ENCODE results near the gene MGAT2. TPM values are rescaled to one million over a fixed set of nuclear protein-coding genes. Genes with fewer than 3 reads are reported as not detected.

Gene MGAT2
- total and polyA plus RNA-seq, 9 donors = 15.9 to 45.1 (median 27.7) TPM

DNA sequence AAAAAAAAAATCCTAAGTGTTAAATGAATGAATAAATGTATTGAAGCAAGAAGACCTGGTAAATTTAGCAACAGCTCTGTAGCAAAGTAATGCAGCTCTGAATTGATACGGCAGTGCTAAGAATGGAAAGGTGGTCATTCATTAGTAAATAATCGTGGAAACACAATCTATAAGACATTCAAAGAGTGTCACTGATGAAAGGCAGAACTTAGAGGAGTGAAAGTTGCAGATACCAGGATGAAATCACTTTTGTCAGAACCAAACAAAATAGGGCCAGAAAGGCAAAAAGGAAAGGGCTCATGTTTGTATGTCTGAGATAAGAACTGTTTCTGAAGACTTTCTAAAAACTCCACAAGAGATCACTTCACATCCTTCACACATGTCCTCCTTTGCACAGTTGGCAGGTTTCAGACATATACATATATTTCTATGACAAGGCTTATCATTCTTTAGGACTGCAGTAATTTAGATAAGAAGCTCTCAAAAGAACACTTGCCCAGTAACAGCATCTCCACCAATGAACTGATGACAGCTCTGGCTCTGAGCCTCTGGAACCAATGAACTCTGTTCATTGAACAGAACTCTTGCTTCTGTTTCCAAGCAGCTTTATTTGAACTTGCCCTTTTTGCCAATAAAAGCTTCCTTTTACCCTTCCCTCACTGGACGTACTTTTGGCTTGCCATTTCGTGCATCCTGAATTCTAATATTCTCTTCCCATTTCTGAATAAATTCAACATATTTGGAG lies 26.1 kb upstream of the MGAT2 start:
- no peak for DNase-seq
- intact Hi-C loops (cut with DNase I) = no loop called here
- H3K4me1 ChIP-seq (ENCODE audit: insufficient read depth) = peaks cover 2% of the 10 kb centered on the region
- TF ChIP-seq POLR2A (IDR thresholded peaks at IDR 0.05) (no peak), EP300 (IDR thresholded peaks at IDR 0.05) (no peak)
- TF ChIP-seq, protein P1, sequence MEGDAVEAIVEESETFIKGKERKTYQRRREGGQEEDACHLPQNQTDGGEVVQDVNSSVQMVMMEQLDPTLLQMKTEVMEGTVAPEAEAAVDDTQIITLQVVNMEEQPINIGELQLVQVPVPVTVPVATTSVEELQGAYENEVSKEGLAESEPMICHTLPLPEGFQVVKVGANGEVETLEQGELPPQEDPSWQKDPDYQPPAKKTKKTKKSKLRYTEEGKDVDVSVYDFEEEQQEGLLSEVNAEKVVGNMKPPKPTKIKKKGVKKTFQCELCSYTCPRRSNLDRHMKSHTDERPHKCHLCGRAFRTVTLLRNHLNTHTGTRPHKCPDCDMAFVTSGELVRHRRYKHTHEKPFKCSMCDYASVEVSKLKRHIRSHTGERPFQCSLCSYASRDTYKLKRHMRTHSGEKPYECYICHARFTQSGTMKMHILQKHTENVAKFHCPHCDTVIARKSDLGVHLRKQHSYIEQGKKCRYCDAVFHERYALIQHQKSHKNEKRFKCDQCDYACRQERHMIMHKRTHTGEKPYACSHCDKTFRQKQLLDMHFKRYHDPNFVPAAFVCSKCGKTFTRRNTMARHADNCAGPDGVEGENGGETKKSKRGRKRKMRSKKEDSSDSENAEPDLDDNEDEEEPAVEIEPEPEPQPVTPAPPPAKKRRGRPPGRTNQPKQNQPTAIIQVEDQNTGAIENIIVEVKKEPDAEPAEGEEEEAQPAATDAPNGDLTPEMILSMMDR (IDR thresholded peaks at IDR 0.05) = no peak
- no peak overlapping the region for H3K27ac ChIP-seq
- H3K36me3 ChIP-seq = no peaks in the 10 kb centered on the region
- H3K4me3 ChIP-seq = no peak overlapping the region
- no peaks in the 10 kb centered on the region for H3K27me3 ChIP-seq
- H3K9me3 ChIP-seq = no peaks in the 10 kb centered on the region
- 13 to 21% (median 18%) methylated on average over 4 of the region's 4 CpGs for WGBS, 3 donors

DNA sequence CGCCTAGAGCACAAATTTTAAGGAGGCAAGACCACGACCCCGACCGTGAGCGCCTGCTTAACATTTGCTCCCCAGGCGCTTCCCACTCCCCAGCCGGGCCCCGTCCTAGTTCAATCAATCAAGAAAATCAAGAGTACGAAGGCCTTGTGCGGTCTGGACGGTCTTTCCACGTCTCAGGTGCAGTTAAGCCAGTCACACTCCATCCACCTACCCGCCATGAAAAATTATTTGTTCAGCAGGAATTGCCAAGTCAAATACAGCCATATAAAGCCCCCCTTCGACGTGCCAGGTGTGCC lies 22.5 kb upstream of the MGAT2 start:
- TF ChIP-seq EP300 (IDR thresholded peaks at IDR 0.05) = no peak
- TF ChIP-seq POLR2A (IDR thresholded peaks at IDR 0.05) = no peak
- TF ChIP-seq, protein P1 (IDR thresholded peaks at IDR 0.05) = no peak
- Histone ChIP-seq H3K9me3 (no peaks in the 10 kb centered on the region), H3K36me3 (no peaks in the 10 kb centered on the region), H3K4me3 (peak overlapping the region; percentile 83), H3K27ac (peak overlapping the region; percentile 77 to 94), H3K27me3 (no peaks in the 10 kb centered on the region), H3K4me1 (ENCODE audit: insufficient read depth) (peaks cover 2% of the 10 kb centered on the region)
- 0% methylated on average over 15 of the region's 15 CpGs for WGBS, 3 donors
- intact Hi-C loops (cut with DNase I) = no loop called here
- no peak for DNase-seq

DNA sequence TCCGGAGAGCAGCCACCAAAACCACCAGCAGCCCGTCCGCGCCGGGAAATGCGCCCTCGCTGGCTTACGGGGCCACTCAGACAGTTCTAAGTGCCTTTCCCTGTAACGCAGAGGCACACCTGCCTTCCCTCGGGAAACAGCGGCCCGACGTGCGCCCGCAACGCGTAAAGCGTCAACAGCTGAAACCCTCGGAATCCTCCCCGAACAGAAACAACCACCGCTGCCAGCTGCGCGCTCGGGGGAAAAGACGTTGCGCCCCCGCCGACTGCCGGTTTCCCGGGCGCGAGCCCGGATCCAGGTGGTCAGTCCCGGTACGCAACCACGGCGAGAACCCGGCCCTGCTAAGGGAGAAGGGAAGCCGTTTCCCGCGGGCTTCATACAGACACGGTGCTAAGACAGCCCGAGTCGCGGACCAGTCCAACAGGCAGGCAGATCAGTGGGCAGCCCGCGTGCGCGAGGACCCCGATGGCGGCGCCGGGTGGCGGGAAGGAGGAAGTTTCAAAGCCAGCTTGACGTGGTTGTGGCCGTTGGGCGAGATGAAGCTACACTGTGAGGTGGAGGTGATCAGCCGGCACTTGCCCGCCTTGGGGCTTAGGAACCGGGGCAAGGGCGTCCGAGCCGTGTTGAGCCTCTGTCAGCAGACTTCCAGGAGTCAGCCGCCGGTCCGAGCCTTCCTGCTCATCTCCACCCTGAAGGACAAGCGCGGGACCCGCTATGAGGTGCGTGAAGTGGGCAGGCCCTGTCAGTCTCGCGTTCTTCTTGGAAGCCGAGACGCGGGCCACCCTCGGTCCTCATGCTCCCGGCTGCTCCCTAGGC lies 21.9 kb upstream of the MGAT2 start, which contains the start of gene LRR1:
Gene LRR1 (plus strand): TSS at position 456 of the 816 bp plus-strand sequence. CDS start 81 bp downstream, at position 537.
- peaks cover 2% of the 10 kb centered on the region for H3K4me1 ChIP-seq (ENCODE audit: insufficient read depth)
- H3K9me3 ChIP-seq = no peaks in the 10 kb centered on the region
- intact Hi-C loops (cut with DNase I) = no loop called here
- TF ChIP-seq POLR2A (IDR thresholded peaks at IDR 0.05) = peak; percentile 32
- TF ChIP-seq EP300 (IDR thresholded peaks at IDR 0.05) = no peak
- TF ChIP-seq, protein P1 (IDR thresholded peaks at IDR 0.05) = peak in 2 of 3 donors; percentile 8 to 38
- peak within 1 kb of the TSS; percentile 77 to 94 for H3K27ac ChIP-seq
- H3K36me3 ChIP-seq = no peaks in the 10 kb centered on the region
- no peaks in the 10 kb centered on the region for H3K27me3 ChIP-seq
- peak within 1 kb of the TSS; percentile 83 for H3K4me3 ChIP-seq
- WGBS, 3 donors = 0% methylated on average over 77 of the region's 77 CpGs
- peak; percentile 77 to 89 (median 82) for DNase-seq

DNA sequence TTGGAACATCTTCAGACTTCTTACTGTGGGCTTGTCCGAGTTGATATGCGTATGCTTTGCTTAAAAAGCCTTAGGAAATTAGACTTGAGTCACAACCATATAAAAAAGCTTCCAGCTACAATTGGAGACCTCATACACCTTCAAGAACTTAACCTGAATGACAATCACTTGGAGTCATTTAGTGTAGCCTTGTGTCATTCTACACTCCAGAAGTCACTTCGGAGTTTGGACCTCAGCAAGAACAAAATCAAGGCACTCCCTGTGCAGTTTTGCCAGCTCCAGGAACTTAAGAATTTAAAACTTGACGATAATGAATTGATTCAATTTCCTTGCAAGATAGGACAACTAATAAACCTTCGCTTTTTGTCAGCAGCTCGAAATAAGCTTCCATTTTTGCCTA lies 13.0 kb upstream of the MGAT2 start:
- H3K27ac ChIP-seq = no peak overlapping the region
- no peak for DNase-seq
- WGBS, 3 donors = 93 to 99% (median 94%) methylated on average over 6 of the region's 6 CpGs
- no peak for TF ChIP-seq POLR2A (IDR thresholded peaks at IDR 0.05)
- TF ChIP-seq, protein P1 (IDR thresholded peaks at IDR 0.05) = no peak
- TF ChIP-seq EP300 (IDR thresholded peaks at IDR 0.05) = no peak
- no peaks in the 10 kb centered on the region for H3K27me3 ChIP-seq
- H3K9me3 ChIP-seq = no peaks in the 10 kb centered on the region
- H3K36me3 ChIP-seq = no peaks in the 10 kb centered on the region
- no peaks in the 10 kb centered on the region for H3K4me1 ChIP-seq (ENCODE audit: insufficient read depth)
- no peak overlapping the region for H3K4me3 ChIP-seq
- intact Hi-C loops (cut with DNase I) = no loop called here

Measured in ovary (tissue), 9 donors.